GM23338 (cell line): ENCODE data around the gene RSRC1. TPM values are rescaled to one million over a fixed set of nuclear protein-coding genes. Genes with fewer than 3 reads are reported as not detected.

Experiments used
- ATAC-seq: fragments of 200-7000 bp; cut with Tn5 transposase; 3 replicates; pipeline ENCODE4 v1.9.1; 2020
- DNase-seq: peaks from one replicate; pipeline ENCODE4 v3.0.0-alpha.2; 2015; ENCODE audit warnings: low spot score
- H2AFZ ChIP-seq: fragments of 200-600 bp; sonication (generic); 2 replicates; pipeline ENCODE4 v1.8.0; 2016; ENCODE audit warnings: antibody characterized with exemption, mild to moderate bottlenecking, moderate library complexity
- H3F3A ChIP-seq: fragments of 200-600 bp; sonication (generic); replicated peaks from 2 replicates; pipeline ENCODE4 v1.8.0; 2017; ENCODE audit warnings: antibody characterized with exemption, mixed run types, low read depth
- H3K27ac ChIP-seq: fragments of 200-600 bp; sonication (generic); 2 replicates; pipeline ENCODE4 v1.6.1; 2016; ENCODE audit warnings: low read depth
- H3K27me3 ChIP-seq: fragments of 200-600 bp; sonication (generic); 2 replicates; pipeline ENCODE4 v1.8.0; 2016; ENCODE audit warnings: mild to moderate bottlenecking, mixed run types, moderate library complexity; ENCODE audit not compliant: insufficient read depth
- H3K36me3 ChIP-seq: fragments of 200-600 bp; sonication (generic); 2 replicates; pipeline ENCODE4 v1.8.0; 2016; ENCODE audit warnings: mild to moderate bottlenecking; ENCODE audit not compliant: insufficient read depth
- H3K4me1 ChIP-seq: fragments of 200-600 bp; sonication (generic); 2 replicates; pipeline ENCODE4 v1.8.0; 2016; ENCODE audit warnings: mild to moderate bottlenecking, moderate library complexity; ENCODE audit not compliant: insufficient read depth
- H3K4me2 ChIP-seq: fragments of 200-600 bp; sonication (generic); 2 replicates; pipeline ENCODE4 v1.7.1; 2017; ENCODE audit warnings: mixed run types
- H3K4me3 ChIP-seq: fragments of 200-600 bp; sonication (generic); 2 replicates; pipeline ENCODE4 v1.6.1; 2016; ENCODE audit warnings: mixed run types
- H3K79me2 ChIP-seq: fragments of 200-600 bp; sonication (generic); replicated peaks from 2 replicates; pipeline ENCODE4 v1.8.0; 2017; ENCODE audit warnings: mild to moderate bottlenecking; ENCODE audit not compliant: insufficient read depth
- H3K9me2 ChIP-seq: fragments of 200-600 bp; sonication (generic); 2 replicates; pipeline ENCODE4 v1.8.0; 2017; ENCODE audit not compliant: insufficient read depth
- H4K20me1 ChIP-seq: fragments of 200-600 bp; sonication (generic); replicated peaks from 2 replicates; pipeline ENCODE4 v1.8.0; 2017; ENCODE audit warnings: mild to moderate bottlenecking; ENCODE audit not compliant: insufficient read depth
- H3K27ac Mint-ChIP-seq: 2 replicates; pipeline ENCODE4 v1.8.0; 2020; ENCODE audit warnings: inconsistent platforms, mild to moderate bottlenecking, moderate library complexity, mixed read lengths
- H3K27me3 Mint-ChIP-seq: 3 replicates; pipeline ENCODE4 v1.8.0; 2022; ENCODE audit warnings: low read depth, mild to moderate bottlenecking, moderate library complexity, mixed read lengths, inconsistent platforms; ENCODE audit not compliant: insufficient read depth, poor library complexity
- H3K36me3 Mint-ChIP-seq: 3 replicates; pipeline ENCODE4 v1.8.0; 2021; ENCODE audit warnings: low read depth, mild to moderate bottlenecking, inconsistent platforms, moderate library complexity, mixed read lengths
- H3K4me1 Mint-ChIP-seq: 3 replicates; pipeline ENCODE4 v1.8.0; 2020; ENCODE audit warnings: mild to moderate bottlenecking, inconsistent platforms, mixed read lengths
- H3K4me3 Mint-ChIP-seq: 3 replicates; pipeline ENCODE4 v1.8.0; 2021; ENCODE audit warnings: moderate library complexity, mild to moderate bottlenecking, inconsistent platforms, mixed read lengths
- H3K9me3 Mint-ChIP-seq: 3 replicates; pipeline ENCODE4 v1.8.0; 2020; ENCODE audit warnings: moderate library complexity, mild to moderate bottlenecking, inconsistent platforms, mixed read lengths
- CREB1 ChIP-seq: fragments of 250-450 bp; sonication (Bioruptor Pico); IDR thresholded peaks from 2 replicates; pipeline ENCODE4 v1.5.0; 2020; ENCODE audit warnings: low read depth, mild to moderate bottlenecking, moderate library complexity
- EZH2 ChIP-seq: fragments of 200-600 bp; sonication (generic); IDR thresholded peaks from one replicate; pipeline ENCODE4 v1.8.0; 2017; ENCODE audit warnings: antibody characterized with exemption, mild to moderate bottlenecking, low read depth; ENCODE audit not compliant: unreplicated experiment
- EZH2phosphoT487 ChIP-seq: fragments of 200-600 bp; sonication (generic); IDR thresholded peaks from one replicate; pipeline ENCODE4 v1.8.1; 2018; ENCODE audit warnings: antibody characterized with exemption; ENCODE audit not compliant: unreplicated experiment
- JUNB ChIP-seq: IDR thresholded peaks from one replicate; pipeline ENCODE4 v1.6.1; 2016; ENCODE audit warnings: antibody characterized with exemption; ENCODE audit not compliant: unreplicated experiment
- NANOG ChIP-seq: IDR thresholded peaks from 2 replicates; pipeline ENCODE4 v1.6.1; 2016; ENCODE audit warnings: antibody characterized with exemption, borderline replicate concordance
- STAT1 ChIP-seq: IDR thresholded peaks from one replicate; pipeline ENCODE4 v1.6.1; 2016; ENCODE audit warnings: antibody characterized with exemption; ENCODE audit not compliant: unreplicated experiment
- polyA plus RNA-seq: library from polyadenylated mRNA; unstranded; fragments of >200 nt; fragmentation: Nextera tagmentation; extraction: Ambion mirVana; gene quantifications from 2 replicates; pipeline ENCODE4 v1.2.1, GENCODE V29; 2016
- total RNA-seq: library from RNA; depleted of rRNA; stranded (reverse); fragments of >200 nt; shearing (Covaris generic); gene quantifications from 2 replicates; pipeline ENCODE4 v1.2.3, GENCODE V29; 2014
- TF ChIP-seq, protein P1 (sequence below): fragments of 250-450 bp; sonication (Bioruptor Pico); IDR thresholded peaks from 2 replicates; pipeline ENCODE4 v1.5.0; 2020; ENCODE audit warnings: mild to moderate bottlenecking, moderate library complexity
- TF ChIP-seq, protein P2 (sequence below): IDR thresholded peaks from one replicate; pipeline ENCODE4 v1.6.1; 2018; ENCODE audit warnings: antibody characterized with exemption; ENCODE audit not compliant: unreplicated experiment
- TF ChIP-seq, protein P3 (sequence below): IDR thresholded peaks from 2 replicates; pipeline ENCODE4 v1.6.1; 2016; ENCODE audit warnings: antibody characterized with exemption

The RSRC1 gene
- total and polyA plus RNA-seq, 2 experiments from 2014 or later = 32.5 to 76.8 TPM

DNA sequence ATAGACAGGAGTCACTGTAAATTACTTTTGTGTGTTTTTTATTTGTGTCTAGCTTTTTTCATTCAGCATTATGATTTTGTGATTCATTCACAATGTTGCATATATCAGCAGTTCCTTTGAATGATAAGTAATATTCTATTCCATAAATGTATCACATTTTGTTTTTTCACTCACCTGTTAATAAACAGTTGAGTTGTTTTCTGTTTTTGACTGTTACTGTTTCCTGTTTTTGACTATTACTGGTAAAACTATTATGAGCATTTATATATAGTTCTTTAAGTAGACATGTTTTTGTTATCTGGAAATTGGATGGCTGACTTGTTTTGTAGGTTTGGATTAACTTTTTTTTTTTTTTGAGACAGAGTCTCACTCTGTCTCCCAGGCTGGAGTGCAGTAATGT is 138.4 kb downstream of the RSRC1 start (continued):
- TF ChIP-seq, protein P1, sequence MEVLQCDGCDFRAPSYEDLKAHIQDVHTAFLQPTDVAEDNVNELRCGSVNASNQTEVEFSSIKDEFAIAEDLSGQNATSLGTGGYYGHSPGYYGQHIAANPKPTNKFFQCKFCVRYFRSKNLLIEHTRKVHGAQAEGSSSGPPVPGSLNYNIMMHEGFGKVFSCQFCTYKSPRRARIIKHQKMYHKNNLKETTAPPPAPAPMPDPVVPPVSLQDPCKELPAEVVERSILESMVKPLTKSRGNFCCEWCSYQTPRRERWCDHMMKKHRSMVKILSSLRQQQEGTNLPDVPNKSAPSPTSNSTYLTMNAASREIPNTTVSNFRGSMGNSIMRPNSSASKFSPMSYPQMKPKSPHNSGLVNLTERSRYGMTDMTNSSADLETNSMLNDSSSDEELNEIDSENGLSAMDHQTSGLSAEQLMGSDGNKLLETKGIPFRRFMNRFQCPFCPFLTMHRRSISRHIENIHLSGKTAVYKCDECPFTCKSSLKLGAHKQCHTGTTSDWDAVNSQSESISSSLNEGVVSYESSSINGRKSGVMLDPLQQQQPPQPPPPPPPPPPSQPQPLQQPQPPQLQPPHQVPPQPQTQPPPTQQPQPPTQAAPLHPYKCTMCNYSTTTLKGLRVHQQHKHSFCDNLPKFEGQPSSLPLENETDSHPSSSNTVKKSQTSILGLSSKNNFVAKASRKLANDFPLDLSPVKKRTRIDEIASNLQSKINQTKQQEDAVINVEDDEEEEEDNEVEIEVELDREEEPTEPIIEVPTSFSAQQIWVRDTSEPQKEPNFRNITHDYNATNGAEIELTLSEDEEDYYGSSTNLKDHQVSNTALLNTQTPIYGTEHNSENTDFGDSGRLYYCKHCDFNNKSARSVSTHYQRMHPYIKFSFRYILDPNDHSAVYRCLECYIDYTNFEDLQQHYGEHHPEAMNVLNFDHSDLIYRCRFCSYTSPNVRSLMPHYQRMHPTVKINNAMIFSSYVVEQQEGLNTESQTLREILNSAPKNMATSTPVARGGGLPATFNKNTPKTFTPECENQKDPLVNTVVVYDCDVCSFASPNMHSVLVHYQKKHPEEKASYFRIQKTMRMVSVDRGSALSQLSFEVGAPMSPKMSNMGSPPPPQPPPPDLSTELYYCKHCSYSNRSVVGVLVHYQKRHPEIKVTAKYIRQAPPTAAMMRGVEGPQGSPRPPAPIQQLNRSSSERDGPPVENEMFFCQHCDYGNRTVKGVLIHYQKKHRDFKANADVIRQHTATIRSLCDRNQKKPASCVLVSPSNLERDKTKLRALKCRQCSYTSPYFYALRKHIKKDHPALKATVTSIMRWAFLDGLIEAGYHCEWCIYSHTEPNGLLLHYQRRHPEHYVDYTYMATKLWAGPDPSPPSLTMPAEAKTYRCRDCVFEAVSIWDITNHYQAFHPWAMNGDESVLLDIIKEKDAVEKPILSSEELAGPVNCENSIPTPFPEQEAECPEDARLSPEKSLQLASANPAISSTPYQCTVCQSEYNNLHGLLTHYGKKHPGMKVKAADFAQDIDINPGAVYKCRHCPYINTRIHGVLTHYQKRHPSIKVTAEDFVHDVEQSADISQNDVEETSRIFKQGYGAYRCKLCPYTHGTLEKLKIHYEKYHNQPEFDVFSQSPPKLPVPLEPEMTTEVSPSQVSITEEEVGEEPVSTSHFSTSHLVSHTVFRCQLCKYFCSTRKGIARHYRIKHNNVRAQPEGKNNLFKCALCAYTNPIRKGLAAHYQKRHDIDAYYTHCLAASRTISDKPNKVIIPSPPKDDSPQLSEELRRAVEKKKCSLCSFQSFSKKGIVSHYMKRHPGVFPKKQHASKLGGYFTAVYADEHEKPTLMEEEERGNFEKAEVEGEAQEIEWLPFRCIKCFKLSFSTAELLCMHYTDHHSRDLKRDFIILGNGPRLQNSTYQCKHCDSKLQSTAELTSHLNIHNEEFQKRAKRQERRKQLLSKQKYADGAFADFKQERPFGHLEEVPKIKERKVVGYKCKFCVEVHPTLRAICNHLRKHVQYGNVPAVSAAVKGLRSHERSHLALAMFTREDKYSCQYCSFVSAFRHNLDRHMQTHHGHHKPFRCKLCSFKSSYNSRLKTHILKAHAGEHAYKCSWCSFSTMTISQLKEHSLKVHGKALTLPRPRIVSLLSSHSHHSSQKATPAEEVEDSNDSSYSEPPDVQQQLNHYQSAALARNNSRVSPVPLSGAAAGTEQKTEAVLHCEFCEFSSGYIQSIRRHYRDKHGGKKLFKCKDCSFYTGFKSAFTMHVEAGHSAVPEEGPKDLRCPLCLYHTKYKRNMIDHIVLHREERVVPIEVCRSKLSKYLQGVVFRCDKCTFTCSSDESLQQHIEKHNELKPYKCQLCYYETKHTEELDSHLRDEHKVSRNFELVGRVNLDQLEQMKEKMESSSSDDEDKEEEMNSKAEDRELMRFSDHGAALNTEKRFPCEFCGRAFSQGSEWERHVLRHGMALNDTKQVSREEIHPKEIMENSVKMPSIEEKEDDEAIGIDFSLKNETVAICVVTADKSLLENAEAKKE (CRISPR knock-in tag) = no peak
- TF ChIP-seq EZH2phosphoT487 (no peak), CREB1 (CRISPR knock-in tag) (no peak), EZH2 (no peak), NANOG (no peak)
- TF ChIP-seq, protein P2, sequence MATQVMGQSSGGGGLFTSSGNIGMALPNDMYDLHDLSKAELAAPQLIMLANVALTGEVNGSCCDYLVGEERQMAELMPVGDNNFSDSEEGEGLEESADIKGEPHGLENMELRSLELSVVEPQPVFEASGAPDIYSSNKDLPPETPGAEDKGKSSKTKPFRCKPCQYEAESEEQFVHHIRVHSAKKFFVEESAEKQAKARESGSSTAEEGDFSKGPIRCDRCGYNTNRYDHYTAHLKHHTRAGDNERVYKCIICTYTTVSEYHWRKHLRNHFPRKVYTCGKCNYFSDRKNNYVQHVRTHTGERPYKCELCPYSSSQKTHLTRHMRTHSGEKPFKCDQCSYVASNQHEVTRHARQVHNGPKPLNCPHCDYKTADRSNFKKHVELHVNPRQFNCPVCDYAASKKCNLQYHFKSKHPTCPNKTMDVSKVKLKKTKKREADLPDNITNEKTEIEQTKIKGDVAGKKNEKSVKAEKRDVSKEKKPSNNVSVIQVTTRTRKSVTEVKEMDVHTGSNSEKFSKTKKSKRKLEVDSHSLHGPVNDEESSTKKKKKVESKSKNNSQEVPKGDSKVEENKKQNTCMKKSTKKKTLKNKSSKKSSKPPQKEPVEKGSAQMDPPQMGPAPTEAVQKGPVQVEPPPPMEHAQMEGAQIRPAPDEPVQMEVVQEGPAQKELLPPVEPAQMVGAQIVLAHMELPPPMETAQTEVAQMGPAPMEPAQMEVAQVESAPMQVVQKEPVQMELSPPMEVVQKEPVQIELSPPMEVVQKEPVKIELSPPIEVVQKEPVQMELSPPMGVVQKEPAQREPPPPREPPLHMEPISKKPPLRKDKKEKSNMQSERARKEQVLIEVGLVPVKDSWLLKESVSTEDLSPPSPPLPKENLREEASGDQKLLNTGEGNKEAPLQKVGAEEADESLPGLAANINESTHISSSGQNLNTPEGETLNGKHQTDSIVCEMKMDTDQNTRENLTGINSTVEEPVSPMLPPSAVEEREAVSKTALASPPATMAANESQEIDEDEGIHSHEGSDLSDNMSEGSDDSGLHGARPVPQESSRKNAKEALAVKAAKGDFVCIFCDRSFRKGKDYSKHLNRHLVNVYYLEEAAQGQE = no peak

DNA sequence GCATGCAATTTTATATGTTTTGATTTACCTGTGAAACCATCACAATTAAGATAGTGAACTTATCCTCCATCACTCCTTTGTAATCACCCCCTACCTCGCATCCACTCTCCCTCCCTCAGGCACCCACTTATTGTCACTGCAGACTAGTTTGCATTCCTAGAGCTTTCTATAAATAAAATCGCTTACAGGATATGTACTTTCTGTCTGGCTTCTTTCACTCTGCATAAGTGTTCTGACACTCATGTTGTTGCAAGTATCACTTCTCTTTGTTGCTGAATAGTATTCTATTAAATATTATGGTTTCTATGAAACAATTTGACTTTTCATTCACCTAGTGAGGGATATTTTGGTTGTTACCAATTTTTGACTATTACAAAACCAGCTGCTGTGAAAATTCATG is 139.3 kb downstream of the RSRC1 start:
- Mint-ChIP-seq H3K27me3 (peaks cover 3% of the 10 kb centered on the region), H3K36me3 (peaks cover 10% of the 10 kb centered on the region; the same call in 2 of the 3 replicates), H3K4me1 (peaks cover 10% of the 10 kb centered on the region), H3K4me3 (no peak overlapping the region), H3K27ac (no peak overlapping the region), H3K9me3 (peaks cover 6% of the 10 kb centered on the region; the same call in 1 of the 3 replicates)
- no peaks in the 10 kb centered on the region for H3K27me3 ChIP-seq
- DNase-seq = no peak
- H3K4me2 ChIP-seq = no peak overlapping the region
- H3F3A ChIP-seq = no peaks in the 10 kb centered on the region
- no peaks in the 10 kb centered on the region for H3K9me2 ChIP-seq
- no peaks in the 10 kb centered on the region for H3K36me3 ChIP-seq
- no peak overlapping the region for H2AFZ ChIP-seq
- no peak overlapping the region for H3K4me3 ChIP-seq
- peaks cover 8% of the 10 kb centered on the region; the same call in 1 of the 2 replicates for H3K4me1 ChIP-seq
- no peaks in the 10 kb centered on the region for H3K79me2 ChIP-seq
- H3K27ac ChIP-seq = no peak overlapping the region
- no peaks in the 10 kb centered on the region for H4K20me1 ChIP-seq
- ATAC-seq = no peak
- TF ChIP-seq, protein P2 = no peak
- TF ChIP-seq JUNB (no peak), STAT1 (no peak)
- TF ChIP-seq, protein P3, sequence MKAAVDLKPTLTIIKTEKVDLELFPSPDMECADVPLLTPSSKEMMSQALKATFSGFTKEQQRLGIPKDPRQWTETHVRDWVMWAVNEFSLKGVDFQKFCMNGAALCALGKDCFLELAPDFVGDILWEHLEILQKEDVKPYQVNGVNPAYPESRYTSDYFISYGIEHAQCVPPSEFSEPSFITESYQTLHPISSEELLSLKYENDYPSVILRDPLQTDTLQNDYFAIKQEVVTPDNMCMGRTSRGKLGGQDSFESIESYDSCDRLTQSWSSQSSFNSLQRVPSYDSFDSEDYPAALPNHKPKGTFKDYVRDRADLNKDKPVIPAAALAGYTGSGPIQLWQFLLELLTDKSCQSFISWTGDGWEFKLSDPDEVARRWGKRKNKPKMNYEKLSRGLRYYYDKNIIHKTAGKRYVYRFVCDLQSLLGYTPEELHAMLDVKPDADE = no peak
